ENCODE measurements around the gene CD300LF.

GRCh38 chr17:74691151-74691550 lies 21.6 kb downstream of the CD300LF start:
- TF ChIP-seq CTCF (optimal IDR thresholded peaks at IDR 0.05 in 1 of 3, IDR thresholded peaks at IDR 0.05 in 1 of 3, conservative IDR thresholded peaks at IDR 0.05 in 1 of 3; ENCODE audit: extremely low read depth in 1 of 3, insufficient read depth in 2 of 3, low read length in 3 of 3) (no peak), EZH2 (IDR thresholded peaks at IDR 0.05; ENCODE audit: low read length) (no peak)

Measured in keratinocyte (primary cell).